Right renal pelvis (tissue), 4 donors: ENCODE results near the gene HSFX2. TPM values are rescaled to one million over a fixed set of nuclear protein-coding genes. Genes with fewer than 3 reads are reported as not detected.
"Not testable (repeated sequence)": the region's sequence is repeated elsewhere in the genome, so short reads cannot be mapped to it uniquely, and the experiment has no call there.

Experiments
- DNase-seq, 4 donors: peaks; one replicate each; pipeline ENCODE4 v3.0.0-alpha.2; 2013; ENCODE audit warnings: low read depth in 4 of 4, low spot score in 3 of 4, missing footprints in 1 of 4
- polyA plus RNA-seq, 4 donors: library from polyadenylated mRNA; unstranded; fragments of 120-200 nt; gene quantifications; one replicate each; pipeline ENCODE4 v1.2.1, GENCODE V29; 2013; ENCODE audit not compliant: insufficient read length in 4 of 4

HSFX2 gene
- polyA plus RNA-seq, 4 donors, result 0.46 to 1.4 (median 0.49) TPM

- not testable (repeated sequence) for DNase-seq
Observed at GRCh38 chrX:149595943-149596342, 829 bp upstream of the HSFX2 start.

- not testable (repeated sequence) for DNase-seq
Observed at GRCh38 chrX:149590993-149591392, 4.1 kb downstream of the HSFX2 start.

DNA sequence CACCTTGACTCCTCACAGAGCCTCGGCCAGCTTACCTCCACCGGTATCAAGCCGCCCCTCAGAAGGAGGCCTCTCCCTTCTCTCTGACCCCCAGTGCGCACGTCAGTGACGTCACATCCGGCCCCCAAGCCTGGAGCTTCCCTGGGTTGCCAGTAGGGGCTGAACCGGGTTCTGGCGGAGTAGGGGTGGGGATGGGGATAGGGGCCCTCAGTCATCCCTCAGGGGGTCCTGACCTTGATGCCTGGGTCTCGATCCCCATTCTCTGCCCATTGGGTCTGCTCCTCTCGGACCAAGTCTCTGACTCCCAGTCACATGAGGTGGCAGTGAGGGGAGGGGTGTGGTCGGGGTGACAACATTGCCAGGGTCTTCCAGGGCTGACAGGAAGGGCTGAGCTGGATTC lies 7.8 kb downstream of the HSFX2 start, which contains the start of gene MAGEA9B:
MAGEA9B (minus strand) TSS at position 101 of the 400 bp plus-strand sequence. CDS start 4,280 bp downstream, outside the sequence.
- not testable (repeated sequence) for DNase-seq

DNA sequence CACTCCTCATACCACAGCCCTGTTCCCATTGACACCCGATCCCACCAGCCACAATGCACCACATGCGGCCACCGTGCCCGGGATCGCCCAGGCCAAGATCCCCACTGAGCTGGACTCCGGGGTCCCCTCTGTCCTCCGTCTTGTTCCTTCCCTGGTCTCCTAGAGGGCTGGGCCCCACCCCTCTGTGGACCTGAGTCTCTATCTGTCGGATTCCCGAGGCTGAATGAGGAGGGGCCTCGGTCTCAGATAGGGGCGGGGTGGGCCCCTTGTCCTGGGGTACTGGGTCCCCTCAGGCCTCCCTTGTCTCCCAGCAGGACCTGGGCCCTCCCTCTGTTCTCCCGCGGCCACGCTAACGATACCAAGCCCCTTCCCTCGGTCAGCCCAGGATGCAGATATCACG lies 9.5 kb downstream of the HSFX2 start:
- not testable (repeated sequence) for DNase-seq

- not testable (repeated sequence) for DNase-seq
Observed at GRCh38 chrX:149573456-149573855, 21.7 kb downstream of the HSFX2 start.

DNA sequence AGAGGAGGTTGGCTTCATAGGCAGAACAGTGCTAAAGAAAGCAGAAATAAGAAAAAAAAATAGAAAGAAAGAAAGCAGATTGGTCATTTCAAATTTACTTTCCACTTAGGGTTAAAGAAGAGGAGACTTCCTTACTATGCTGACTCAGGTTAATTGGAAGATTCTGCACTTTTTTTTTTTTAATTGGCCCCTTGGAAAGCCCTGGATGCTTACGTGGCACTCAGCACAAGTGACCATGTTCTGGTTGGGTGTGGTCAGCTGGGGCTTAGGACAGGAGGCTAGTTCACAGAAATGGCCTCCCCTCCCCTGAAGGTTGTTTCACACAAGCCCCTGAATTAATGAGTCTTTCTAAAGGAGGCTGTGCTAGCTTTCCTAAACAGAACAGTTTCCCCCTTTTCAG lies 22.4 kb downstream of the HSFX2 start:
- no peak for DNase-seq

DNA sequence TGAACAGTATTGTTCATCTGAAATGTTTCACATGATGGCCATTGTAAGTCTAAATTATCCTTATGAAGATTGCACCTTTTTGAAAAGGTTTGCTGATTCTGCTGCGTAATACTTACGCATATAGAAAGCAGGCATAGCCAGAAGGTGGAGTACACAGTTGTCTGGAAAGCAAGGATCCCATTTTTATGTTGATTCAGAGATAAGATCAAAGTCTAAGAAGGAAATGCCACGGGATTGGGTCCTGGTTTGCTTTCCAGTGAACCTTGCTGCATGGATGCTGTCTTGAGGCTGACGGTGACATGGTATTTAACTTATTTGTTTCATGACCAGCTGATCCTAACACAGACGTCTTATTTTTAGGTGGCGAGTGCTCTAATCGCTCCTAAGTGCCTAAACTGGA lies 23.3 kb downstream of the HSFX2 start:
- no peak for DNase-seq

DNA sequence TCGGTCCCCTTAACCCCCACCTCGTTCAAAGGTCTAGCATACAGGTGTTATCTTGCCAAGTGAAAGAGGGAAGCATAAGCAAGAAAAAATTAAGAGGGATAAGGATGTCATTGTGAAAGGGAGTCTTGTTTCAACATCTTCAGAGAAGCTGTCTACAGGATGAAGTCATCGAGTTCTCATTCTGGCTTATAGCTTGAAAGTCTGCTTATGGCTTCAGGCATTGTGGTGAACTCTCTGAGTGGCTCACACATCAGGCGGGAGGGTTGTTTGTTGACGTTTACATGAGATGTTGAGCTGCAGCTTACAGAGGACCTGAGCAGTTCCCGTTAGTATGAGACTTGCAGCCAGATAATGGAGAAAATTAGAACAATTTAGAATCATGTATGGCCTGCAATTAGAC lies 24.4 kb downstream of the HSFX2 start:
- no peak for DNase-seq

- DNase-seq, result no peak
Observed at GRCh38 chrX:149569770-149570169, 25.3 kb downstream of the HSFX2 start.

GRCh38 chrX:149568701-149569296 lies 26.3 kb downstream of the HSFX2 start:
- DNase-seq, result no peak

GRCh38 chrX:149567621-149568417 lies 27.3 kb downstream of the HSFX2 start:
- no peak for DNase-seq

- DNase-seq, result no peak
Observed at GRCh38 chrX:149563359-149563758, 31.8 kb downstream of the HSFX2 start.

DNA sequence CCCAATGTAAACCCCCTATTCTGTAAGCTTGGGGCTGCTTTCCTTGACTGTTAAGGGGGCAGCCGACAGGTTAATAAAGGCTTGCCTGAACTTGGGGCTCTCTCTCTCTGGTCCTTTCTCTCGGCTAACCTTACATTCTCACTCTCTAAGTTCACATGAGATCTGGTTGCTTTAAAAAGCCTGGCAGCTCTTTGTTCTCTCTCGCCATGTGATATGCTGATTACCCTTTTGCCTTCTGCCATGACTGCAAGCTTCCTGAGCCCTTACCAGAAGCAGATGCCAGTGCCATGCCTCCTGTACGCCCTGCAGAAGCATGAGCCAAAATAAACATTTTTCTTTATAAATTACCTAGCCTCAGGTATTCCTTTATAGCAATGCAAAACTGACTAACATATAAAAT lies 39.9 kb downstream of the HSFX2 start:
- not testable (repeated sequence) for DNase-seq

GRCh38 chrX:149551939-149552248 lies 43.2 kb downstream of the HSFX2 start:
- not testable (repeated sequence) for DNase-seq

GRCh38 chrX:149551245-149551938 lies 43.7 kb downstream of the HSFX2 start:
- DNase-seq, result not testable (repeated sequence)

DNA sequence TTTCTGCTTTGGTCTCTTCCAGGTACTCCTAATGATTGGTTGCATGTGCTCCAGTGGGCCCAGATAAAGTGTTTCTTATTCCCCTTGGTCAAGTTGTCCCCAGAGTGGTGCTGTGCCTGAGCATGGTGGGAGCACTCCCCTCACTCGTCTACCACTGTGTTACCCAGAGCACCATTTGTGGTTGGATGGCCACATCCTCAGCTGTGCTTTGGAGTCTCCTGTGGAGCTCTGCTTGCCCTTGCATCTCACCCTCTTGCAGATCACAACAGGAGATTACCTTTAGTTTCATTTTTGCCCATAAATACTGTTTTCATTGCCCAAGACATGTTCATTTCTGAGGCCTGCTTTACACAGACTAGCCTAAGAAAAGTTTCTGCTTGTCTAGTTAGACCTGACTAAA lies 44.7 kb downstream of the HSFX2 start:
- DNase-seq, result not testable (repeated sequence)

- DNase-seq, result not testable (repeated sequence)
Observed at GRCh38 chrX:149549701-149550100, 45.4 kb downstream of the HSFX2 start, which contains the start of gene HSFX3. HSFX3 (minus strand) TSS chrX:149549924; CDS start chrX:149549852, 72 bp downstream.

DNA sequence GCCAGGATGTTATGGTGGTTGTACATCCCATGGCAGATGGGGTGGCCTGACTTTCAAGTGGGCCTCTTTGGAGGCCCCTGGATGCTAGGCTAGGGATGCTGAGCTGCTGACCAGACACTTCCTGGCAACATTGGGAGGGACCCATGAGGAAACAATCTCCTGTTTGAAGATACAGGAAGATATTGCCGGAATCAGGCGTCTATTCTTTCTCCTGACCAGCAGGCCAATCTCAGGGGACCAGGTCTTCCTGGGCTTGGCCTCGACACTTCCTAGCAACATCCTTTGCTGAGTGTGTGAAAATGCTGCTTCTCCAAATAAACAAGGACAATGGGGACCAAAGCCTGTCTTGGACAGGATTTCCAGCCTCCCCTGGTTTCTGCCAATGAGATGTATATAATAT lies 47.3 kb downstream of the HSFX2 start:
- not testable (repeated sequence) for DNase-seq

DNA sequence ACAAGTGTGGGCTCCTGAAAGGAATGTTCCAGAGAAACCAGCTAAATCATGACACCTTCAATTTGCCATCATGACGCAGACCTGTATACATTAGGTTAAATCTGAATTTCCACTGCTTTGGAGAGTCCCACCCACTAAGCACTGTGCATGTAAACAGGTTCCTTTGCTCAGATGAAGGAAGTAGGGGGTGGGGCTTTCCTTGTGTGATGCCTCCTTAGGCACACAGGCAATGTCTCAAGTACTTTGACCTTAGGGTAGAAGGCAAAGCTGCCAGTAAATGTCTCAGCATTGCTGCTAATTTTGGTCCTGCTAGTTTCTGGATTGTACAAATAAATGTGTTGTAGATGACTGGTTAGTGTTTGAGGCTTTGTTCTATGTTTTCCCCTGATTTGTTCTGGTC lies 48.2 kb downstream of the HSFX2 start:
- not testable (repeated sequence) for DNase-seq

DNA sequence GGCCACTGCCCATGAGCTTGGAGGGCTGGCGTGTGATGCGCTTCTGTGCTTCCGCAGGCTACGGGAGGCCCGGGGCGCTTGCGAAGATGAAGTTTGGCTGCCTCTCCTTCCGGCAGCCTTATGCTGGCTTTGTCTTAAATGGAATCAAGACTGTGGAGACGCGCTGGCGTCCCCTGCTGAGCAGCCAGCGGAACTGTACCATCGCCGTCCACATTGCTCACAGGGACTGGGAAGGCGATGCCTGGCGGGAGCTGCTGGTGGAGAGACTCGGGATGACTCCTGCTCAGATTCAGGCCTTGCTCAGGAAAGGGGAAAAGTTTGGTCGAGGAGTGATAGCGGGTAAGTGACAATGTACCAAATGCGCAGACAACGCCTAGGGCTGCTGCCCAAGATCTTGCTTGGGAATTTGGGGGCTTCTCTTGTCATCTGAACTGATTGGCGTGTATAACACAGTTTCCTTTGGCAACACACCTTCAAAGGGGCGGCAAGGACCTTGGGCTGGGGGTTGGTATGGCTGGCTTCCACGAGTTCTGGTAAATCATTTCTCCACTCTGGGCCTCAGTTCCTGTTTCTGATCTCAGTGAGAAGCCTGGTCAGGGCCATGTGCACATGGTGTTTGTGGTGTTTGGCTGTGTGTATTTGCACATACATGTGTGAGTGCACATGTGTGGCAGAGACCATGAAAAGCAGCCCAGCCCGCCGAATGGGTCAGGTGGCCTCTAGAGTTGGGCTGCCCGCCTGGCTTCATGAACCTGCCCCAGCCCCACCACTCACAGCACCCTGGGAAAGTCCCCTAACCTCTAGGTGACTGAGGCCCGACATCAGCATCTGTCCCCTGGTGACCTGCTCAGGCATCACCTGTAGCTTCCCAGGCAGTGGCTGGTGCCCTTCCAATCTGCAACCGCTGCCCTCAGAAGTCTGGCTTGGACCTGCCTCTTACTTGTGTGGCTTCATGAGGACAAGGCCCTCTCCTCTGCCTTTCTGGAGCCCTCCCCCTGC lies 49.3 kb downstream of the HSFX2 start:
- DNase-seq, result not testable (repeated sequence)
